SK-MEL-5 (cell line): ENCODE results near the gene SLC25A39. TPM values are rescaled to one million over a fixed set of nuclear protein-coding genes. Genes with fewer than 3 reads are reported as not detected.

Experiments
- DNase-seq: peaks from one replicate; pipeline ENCODE4 v3.0.0-alpha.2; 2016; ENCODE audit warnings: low read depth, low spot score
- in situ Hi-C: cut with HindIII; loops from 2 replicates; pipeline ENCODE4 v1.10.0; 2016; ENCODE audit warnings: low sequenced_read_pairs, high pct_unique_total_duplicates, low pct_unique_long_range_greater_than_20kb
- total RNA-seq: library from RNA; depleted of rRNA; stranded (reverse); fragments of >200 nt; shearing (Covaris generic); gene quantifications from 2 replicates; pipeline ENCODE4 v1.2.3, GENCODE V29; 2014

SLC25A39 gene
- total RNA-seq, 1 experiment from 2014 or later = 121 TPM

DNA sequence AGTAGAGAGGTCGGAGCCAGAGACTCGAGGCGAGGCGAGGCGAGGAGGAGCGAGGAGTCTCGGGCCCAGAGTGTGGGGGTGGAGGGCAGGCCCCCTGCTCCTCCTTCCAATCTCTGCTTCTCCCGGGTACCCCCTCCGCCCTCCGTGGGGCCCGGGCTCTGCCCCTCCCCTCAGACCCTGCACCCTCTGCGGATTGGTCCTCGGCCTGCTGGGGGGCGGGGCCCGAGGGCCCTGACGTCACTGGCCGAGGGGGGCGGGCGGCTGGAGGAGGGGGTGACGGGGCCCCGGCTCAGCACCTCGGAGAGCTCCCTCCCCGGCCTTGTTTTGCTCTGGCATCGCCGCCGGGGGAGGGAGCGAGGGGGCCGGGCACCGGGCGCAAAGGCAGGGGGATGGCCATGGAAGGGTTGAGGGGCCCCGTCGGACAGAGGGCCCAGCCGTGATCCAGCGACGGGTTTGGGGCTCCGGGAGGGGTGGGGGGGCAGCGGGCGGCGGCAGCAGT lies 16.3 kb downstream of the SLC25A39 start, which contains the start of gene RUNDC3A:
Gene RUNDC3A, plus strand, starts transcription at position 282 of the 499 bp plus-strand sequence. CDS start 232 bp downstream, outside the sequence.
- in situ Hi-C loops = no loop called here
- peak; percentile 77 for DNase-seq

DNA sequence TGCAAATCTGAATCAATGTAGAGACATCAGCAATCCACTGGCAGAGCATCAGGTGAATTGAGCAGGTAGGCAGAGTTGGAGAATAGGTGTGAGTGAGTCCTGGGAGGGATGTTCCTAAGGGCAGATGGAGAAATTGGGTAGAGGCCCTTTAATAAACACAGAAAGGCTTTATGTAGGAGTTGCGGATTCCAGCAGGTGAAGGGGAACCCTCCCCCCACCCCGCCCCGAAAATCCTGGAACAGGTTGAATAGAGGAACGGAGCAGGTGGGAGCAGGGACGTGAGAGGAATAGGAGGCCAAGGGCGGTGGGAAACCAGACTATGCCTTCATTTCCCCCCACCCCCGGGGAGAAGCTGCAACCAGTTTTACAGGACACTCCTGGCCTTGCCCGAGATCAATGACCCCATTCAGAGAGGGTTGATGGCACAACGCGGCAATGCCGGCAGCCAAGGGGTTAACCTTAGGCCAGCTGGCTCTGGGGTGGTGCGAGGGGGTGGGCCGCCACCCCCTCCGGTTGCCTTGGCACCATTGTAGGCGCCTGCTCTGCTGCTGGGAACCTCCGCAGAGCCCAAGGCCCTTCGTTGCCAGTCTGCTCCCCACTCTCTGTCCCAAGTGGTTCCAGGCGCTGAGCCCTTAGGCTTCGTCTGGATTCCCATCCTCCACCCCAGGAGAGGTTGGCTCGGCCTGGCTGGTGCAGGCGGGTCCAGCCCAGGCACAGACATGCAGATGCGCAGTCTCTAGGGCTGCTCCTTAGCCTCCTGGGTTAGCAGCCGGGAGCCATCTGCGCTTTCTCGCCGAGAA lies 17.0 kb downstream of the SLC25A39 start:
- in situ Hi-C loops = no loop called here
- peak; percentile 64 for DNase-seq

DNA sequence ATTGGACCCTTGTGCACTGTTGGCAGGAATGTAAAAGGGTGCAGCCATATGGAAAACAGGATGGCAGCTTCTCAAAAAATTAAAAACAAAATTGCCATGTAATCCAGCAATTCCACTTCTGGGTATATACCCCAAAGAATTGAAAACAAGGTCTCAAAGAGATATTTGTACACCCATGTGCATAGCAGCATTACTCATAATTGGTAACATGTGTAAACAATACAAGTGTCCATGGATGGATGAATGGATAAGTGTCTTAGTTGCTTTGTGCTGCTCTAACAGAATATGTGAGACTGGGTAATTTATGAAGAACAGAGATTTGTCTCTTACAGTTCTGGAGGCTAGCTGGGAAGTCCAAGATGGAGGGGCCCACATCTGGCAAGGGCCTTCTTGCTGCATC lies 20.0 kb downstream of the SLC25A39 start:
- DNase-seq = no peak
- in situ Hi-C loops = no loop called here

DNA sequence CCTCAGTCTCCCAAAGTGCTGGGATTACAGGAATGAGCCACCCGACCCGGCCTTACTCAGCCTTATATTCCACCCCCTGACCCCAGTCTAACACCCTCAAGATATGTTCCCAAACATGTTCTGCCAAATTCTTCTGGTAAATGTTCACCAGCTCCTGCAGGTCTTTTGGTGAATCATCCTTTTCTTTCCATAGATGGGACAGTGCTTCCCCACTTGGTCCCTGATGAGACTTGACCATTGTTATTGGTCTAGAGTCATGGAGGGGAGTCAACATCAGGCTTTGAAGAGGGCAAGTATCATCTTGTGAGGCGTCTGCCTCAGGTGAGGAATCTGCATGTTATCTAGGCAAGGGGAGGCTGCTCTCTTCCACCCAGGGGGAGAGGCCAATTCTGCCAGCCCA lies 26.6 kb downstream of the SLC25A39 start:
- in situ Hi-C loops = no loop called here

DNA sequence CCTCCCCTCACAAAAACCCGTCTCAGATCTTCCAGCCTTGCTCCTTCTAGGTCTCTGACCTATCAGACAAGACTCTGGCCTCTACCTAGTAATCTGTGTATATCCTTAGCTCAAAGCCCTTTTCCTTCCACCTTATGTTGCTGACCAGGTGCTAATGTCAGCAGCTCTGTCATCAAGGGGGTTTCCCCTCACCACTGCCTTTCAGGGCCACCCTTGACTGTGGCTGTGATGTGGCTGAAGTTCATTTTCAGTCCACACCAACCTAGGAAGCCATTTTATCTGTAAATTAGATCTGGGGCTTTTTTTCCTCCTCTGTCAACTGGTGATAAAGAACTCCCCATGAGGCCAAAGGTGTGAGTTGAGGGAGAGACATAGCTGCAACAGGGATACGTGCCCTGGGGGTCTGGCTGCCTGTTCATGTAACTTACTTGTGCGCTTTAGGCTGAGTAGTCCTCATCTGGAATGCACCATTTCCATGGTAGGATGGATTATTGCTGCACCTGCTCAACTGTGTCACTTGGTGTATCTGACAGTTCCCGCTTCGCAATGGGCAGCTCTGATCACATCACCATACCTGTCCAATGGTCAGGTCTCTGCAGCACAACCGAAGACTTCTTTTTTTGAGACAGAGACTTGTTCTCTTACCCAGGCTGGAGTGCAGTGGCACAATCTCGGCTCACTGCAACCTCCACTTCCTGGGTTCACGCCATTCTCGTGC lies 31.0 kb downstream of the SLC25A39 start:
- in situ Hi-C loops = no loop called here

More for the DNA sequence above, 26.6 kb downstream of the SLC25A39 start:
- no peak for DNase-seq

DNA sequence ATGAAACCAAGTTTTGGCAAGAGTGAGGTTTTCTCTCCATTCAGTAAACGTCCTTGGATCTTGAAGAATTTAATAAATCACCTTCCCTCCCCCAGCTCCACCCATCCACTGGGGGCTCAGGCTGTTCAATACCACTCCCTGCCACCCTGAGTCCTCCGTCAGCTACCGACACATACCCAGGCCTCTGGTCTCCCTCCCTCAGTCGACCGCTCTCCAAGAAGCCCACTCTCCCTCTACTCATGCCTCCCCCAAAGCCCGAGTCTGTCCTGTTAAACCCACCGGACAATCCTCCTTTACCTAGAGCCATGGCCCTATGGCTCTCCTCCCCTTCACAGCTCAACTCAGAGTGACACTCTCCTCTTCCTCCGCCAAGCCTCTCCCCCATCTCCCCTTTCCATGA lies 37.0 kb downstream of the SLC25A39 start:
- in situ Hi-C loops = no loop called here

More for the DNA sequence above, 31.0 kb downstream of the SLC25A39 start:
- no peak for DNase-seq

DNA sequence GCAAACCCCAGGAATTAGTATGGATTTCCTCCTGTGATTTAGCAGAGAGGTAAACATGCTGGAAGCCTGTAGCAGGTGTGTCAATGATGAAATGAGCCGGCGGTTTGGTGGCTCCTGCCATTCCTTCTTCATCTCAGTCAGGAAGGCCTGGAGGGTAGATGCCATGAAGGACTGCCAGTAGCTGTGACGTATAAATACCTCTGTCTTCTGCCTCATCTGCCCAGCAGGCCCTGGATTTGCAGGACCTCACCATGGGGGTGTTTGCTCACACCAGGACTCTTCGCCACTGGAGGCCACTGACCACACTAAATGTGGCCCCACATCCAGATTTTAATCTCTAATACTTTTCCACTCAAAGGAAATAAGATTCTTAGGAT lies 40.6 kb downstream of the SLC25A39 start:
- no peak for DNase-seq
- in situ Hi-C loops = no loop called here

More for the DNA sequence above, 37.0 kb downstream of the SLC25A39 start:
- DNase-seq = no peak

DNA sequence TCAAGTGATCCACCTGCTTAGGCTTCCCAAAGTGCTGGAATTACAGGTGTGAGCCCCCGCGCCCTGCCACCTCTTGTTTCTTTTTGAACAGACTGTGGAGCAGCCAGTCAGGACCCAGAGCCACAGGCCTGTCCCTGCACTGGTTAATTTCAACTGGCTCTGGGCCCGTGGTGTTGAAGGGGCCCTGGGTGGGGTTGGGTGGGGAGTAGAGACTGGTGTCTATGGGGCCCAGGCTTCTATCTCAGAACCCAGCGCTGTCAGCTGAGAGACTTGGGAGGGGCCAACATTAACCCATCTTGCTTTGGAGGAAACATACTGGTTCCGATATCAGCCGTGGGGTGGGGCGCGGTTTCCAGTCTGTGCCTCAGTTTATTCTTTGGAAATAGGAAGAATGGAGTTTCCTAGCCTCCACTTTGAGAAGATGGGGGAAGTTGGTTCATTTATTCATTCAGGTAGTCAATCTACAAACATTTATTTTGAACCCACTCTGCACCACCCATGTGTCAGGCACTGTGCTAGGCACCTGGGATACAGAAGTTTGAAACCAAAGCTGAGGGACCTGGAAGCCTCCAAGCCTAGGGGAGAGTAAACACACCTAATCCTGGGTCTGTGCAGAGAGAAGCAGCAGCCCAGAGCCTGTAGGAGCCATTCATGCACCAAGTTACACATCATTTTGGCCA lies 41.1 kb downstream of the SLC25A39 start:
- in situ Hi-C loops = no loop called here
- no peak for DNase-seq

DNA sequence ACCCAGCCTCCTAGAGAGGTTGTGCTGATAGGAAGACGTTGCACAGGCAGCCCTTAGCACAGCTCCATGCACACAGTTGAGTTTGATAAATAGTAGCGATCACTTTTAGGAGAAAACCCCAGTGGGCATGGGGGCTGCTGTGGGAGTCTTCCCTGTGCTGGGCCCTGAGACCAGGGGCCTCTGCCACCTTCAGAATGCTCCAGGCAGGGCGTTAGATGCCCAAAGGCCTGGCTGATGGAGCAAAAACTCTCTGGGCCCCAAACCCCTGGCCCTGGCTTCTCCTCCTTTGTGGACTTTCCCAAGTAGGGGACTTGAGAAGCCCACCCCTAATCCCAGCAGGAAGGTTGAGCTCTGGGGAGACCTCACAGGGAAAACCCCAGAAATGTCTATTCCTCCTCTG lies 42.4 kb downstream of the SLC25A39 start:
- no peak for DNase-seq
- in situ Hi-C loops = no loop called here

DNA sequence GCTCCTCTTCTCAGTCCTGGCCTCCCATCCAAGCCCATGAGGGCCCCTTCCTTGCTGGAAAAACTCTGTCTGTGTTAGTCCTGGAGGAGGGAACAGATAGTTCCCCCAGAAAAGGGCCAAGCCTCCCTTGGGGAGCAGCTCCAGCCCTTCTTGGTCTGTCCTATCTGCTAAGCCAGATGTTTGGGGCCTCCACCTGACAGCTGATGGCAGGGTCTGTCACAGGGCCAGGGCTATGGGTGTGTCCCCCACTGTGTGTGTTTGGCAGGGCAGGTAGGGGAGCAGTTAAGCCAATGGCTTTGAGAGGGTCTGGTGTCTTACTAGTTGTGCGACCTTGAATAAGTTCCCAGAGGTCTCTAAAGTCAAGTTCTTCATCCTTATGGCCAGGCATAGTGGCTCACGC lies 43.1 kb downstream of the SLC25A39 start:
- in situ Hi-C loops = no loop called here
- DNase-seq = no peak

DNA sequence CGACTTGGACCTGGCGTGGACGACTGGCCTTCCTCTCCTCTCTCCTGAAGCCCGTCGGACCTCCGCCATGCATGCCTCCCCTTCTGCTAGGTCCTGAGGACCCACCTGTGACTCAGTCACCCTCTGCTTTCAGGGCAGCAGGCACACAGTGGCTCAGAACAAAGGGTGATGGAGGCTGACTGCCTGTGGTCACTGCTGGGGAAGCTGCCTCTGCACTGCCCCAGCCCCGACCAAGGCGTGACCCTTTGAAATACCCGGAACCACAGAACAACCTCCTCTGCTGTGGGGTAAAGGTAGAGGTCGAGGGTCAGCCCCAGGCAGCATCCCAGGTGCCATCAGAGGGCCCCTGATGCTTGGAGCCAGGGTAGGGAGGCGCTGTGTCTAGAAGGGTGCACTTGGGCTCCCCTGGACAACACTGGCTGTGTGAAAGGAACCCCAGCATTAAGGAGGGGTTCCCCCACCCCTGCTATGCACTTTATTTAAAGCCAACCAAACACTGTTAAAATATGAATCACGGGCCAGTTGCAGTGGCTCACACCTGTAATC lies 44.2 kb downstream of the SLC25A39 start:
- DNase-seq = no peak
- in situ Hi-C loops = no loop called here

DNA sequence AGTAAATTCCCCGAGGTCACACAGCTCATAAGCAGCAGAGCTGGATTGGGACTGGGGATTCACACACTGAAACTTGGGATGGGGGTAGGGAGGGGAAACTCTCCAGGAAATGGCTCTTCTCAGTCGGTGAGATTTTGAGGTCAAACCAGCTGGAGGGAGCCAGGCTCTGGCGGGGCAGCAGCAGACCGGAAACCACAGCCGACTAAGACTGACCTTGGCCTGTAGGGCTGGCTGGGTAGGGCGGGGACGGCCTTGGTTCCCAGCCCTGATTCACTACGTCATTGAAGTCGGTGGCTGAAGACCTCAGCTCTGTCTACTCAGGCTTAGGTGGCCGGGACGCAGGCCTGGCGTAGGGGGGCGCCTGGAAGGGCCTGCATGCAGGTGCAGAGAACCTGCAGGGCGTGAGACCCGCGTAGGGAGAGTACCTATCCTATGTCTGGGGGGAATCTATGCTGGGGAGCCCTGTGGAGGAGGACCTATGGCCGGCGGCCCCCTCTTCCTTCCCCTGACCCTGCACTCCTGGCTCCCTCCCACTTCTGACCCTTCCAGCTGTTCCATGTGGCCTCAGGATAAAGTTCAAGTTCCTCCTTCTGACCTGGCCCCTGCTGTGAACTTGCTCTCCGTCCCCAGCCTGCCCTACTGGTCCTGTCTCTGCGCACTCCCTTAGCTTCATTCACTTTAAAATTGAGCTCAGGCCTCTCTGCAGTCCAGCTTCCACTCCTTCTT lies 44.8 kb downstream of the SLC25A39 start:
- peak; percentile 36 for DNase-seq

DNA sequence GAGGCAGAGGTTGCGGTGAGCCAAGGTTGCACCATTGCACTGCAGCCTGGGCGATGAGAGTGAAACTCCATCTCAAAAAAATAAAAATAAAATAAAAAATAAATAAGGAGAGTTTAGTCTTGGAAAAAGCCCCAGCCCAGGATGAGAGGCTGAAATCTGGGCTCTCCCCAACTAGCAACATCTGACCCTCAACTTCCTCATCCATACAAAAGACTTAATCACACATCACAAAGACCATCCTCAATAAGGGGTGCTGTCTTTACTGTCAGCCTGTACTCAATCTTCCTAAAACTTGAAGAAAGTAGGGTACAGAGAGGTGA lies 45.3 kb downstream of the SLC25A39 start:
- in situ Hi-C loops = no loop called here

More for the DNA sequence above, 44.8 kb downstream of the SLC25A39 start:
- in situ Hi-C loops = no loop called here

DNA sequence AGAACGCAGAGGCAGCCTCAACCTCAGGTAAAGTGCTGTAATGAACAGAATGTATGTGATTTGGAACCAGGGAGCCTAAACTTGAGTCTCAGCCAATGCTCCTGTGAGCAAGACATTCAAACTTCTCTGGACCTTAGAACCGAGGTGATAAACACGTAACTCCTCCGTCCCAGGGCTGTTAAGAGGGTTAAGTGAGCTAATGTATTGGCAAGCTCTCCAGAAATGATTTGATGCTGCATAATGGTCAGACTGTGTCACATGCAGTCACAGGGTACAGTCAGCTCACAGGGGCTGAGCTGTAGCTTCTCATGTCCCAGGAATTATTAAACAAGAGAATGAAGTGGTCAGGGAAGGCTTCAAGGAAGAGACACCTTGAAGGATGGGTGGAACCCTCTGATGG lies 46.6 kb downstream of the SLC25A39 start:
- DNase-seq = no peak
- in situ Hi-C loops = no loop called here

More for the DNA sequence above, 45.3 kb downstream of the SLC25A39 start:
- DNase-seq = no peak

DNA sequence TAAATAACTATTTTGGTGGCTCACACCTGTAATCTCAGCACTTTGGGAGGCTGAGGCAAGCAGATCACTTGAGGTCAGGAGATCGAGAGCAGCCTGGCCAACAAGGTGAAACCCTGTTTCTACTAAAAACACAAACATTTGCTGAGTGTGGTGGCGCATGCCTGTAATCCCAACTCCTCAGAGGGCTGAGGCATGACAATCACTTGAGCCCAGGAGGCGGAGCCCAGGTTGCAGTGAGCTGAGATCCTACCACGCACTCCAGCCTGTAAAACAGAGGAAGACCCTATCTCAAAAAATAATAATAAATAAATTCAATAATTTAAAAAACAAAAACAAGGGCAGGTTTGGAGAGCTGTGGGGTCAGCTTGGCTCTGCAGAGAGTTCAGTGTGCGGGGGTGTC lies 51.0 kb downstream of the SLC25A39 start:
- in situ Hi-C loops = no loop called here

DNA sequence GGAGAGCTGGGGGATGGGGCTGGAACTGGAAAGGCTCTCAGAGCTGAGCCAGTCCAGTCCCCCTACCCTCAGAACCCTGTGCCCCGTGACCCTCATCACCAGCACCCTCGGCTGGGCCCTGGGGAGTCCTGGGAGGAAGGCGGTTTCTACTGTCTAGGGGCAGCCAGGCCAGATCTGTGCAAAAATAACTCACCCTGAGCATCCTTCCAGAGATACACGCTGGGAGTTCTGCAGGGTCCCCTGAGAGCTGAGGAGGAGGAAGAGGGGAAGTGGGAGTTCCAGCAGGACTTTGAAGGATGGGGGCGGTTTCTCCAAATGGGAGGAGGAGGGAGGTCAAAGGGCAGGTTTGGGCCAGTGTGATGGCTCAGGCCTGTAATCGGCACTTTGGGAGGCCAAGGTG lies 51.7 kb downstream of the SLC25A39 start:
- DNase-seq = no peak
- in situ Hi-C loops = no loop called here

More for the DNA sequence above, 51.0 kb downstream of the SLC25A39 start:
- DNase-seq = no peak

DNA sequence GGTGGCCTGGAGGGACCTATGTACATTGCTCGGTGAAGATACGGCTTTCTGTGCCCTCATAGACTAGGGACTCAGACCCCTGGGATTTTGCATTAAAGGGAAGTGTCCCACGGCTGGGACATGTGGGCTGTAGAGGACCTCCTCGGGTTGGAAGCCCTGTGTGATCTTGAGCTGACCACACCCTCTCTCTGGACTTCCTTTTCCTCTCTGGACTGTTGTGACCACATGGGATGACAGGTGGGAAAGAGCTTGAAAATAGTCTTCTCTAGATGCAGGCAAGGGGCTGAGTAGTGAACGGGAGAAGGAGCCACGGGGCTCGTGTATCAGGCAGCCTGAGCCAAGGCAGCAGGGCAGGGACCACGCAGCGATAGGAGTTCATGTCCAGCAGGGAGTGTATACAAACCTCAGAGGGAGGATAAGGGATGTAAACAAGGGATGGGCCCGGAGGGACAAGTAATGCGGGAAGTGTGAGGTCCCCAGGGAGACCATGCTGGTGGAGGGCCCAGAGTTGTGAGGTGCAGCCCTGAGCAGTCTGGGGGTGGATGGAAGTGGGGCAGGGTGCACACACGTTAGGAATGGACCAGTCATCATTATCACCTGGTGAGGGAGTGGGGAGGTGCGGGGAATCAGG lies 52.2 kb downstream of the SLC25A39 start:
- DNase-seq = no peak
- in situ Hi-C loops = no loop called here
